Middle frontal gyrus (tissue), 1 donor: ENCODE measurements around the gene TSPAN17.

Experiments used
- DNase-seq: peaks from one replicate; pipeline ENCODE4 v3.0.0-alpha.2; 2015; ENCODE audit warnings: low spot score; ENCODE audit errors: extremely low spot score

The TSPAN17 gene

DNA sequence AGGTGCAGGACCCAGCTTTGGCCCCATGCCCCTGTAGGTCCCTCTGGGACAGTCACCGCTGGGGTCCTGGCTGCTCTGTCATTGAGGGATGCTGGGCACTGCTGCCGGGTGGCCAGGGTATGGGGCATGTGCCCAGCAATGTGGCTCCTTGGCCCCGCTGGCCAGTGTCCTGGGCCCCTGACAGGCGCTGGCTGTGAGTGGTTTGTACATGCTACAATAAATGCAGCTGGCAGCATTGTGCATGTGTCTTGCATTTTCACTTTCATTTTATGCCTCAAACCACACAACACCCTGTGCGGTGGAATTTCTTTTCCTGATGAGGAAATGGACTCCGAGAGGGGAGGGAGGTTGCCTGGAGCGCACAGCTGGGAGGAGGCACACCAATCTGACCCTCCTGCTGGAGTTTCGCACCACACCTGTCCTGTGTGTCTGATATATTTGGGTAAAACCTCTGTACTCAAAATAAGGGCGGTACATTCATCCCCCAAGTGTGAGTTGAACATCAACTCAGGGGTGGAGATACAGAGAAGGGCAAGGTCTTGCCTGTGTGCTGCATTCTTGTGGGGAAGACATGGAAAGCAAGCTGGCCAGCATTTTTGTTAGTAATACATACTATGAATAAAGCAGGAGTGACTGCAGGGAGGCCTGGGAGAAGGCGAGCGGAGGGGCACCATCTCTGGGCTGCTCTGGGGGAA lies 11.7 kb downstream of the TSPAN17 start:
- no peak for DNase-seq

- DNase-seq = no peak
Observed at GRCh38 chr5:176659512-176659839, 12.2 kb downstream of the TSPAN17 start.

- DNase-seq = no peak
Observed at GRCh38 chr5:176659860-176660461, 12.7 kb downstream of the TSPAN17 start.

- no peak for DNase-seq
Observed at GRCh38 chr5:176660530-176660859, 13.2 kb downstream of the TSPAN17 start.

DNA sequence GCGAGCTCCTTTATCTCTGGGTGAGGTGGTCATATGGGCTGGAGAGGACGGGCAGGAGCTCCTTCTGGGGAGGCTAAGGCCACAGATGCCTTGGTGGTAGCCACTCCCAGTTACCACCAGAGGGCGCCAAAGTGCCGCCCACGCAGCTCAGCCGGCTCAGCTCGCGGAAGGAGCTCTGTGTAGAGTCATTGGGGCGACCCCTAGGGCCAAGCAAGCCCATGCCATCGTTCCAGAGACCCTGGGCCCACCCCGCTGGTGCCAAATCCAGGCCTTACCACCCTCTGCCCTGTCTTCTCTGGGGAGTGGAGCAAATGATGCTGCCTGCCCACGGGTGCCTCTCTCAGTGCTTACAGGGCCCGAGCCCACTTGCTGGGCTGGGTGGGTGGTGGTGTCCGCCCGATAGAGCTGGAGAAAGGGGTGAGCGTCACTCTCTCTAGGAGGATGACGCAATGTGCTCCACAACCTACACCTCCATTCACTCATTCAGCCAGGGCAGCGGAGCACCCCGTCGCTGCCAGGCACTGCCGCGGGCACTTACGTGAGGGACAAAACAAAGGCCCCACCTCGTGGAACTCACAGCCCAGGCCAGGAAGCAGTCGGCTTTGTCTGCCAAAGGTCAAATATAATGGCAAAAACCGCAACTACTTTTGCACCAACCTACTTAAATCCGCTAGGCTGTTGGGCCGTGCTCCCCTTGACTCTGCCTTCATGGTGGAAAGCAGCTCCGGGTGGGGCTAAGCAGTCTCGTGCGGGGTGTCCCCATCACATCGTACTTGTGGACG lies 13.8 kb downstream of the TSPAN17 start:
- DNase-seq = peak; percentile 72

GRCh38 chr5:176661676-176662075 lies 14.4 kb downstream of the TSPAN17 start:
- DNase-seq = no peak

DNA sequence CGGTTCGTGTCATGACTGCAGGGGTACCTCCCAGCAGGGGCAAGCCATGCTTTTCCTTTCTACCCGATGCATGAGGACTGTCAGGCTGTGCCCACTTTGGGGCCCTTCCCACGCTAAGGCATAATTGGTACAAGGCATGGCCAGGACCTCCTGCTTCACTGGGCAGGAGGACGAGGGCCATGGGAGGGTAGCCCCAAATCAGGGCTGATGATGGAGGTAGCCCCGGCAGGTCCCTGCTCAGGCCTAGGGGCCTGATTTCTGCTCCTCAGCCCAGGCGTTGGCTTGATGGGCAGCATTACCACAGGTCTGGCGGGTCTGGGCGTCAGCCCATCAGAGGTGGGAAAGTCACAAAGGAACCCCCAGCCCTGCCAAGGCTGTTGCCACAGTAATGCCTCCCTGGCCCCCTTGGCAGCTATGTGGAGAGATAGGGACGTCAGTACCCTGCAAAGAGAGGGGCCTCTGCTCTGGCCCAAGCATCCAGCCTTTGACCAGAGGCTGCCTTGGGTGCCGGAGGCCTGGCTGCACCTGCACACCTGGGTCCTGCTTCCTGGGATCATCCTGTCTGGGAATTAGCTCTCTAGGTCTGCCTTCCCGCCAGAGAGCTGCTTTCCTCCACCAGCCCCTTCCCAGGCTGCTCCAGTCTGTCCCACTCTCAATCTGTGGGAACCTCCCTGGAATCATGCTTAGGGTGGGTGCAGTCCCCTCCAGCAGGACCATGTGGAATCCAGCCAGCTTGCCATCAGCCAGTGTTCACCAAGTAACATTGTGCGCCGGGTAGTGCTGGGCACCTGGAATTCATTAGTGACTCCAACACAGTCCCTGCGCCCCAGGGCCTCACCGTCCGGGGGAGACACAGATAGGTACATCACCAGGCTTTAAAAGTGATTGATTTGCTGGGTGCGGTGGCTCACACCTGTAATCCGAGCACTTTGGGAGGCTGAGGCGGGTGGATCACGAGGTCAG lies 15.4 kb downstream of the TSPAN17 start:
- no peak for DNase-seq

GRCh38 chr5:176663566-176663965 lies 16.3 kb downstream of the TSPAN17 start:
- DNase-seq = no peak

DNA sequence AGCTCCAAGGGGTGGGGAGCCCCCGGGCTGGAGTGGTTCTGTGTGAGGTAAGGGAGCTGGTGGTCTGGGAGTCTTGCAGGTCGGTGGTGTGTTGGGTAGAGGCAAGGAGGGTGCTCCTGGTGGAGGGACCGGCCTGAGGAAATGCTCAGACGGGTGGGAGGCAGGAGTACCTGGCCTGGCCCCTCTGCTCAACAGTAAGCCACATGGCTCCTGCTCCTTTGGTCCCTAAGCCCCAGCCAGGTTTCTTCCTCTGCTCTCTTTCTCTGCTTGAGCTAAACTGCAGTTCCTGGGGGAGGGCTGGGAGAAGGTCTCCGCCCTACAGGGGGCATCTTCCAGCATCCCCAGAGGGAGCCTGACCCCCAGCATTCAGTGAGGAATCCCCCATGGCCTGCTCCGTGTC lies 17.2 kb downstream of the TSPAN17 start:
- DNase-seq = no peak

DNA sequence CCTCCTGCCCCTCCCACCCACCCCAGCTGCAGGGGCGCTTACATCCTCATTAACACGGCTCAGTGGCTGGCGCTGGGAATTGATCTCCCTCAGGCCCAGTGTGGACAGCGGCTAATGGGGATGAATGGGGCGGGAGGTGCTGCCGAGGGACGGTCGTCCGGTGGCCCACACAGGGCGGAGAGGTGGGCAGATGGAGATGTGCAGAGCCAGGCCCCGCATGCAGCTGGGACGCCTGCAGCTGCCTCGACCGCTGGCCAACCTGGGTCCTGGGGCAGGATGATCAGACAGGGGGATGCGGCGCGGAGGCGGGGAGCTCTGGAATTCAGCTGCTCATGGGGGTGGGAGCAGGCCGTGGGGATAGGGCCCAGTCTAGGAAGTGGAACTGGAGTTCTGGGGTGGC lies 17.6 kb downstream of the TSPAN17 start:
- no peak for DNase-seq

- DNase-seq = no peak
Observed at GRCh38 chr5:176665517-176665916, 18.2 kb downstream of the TSPAN17 start.

DNA sequence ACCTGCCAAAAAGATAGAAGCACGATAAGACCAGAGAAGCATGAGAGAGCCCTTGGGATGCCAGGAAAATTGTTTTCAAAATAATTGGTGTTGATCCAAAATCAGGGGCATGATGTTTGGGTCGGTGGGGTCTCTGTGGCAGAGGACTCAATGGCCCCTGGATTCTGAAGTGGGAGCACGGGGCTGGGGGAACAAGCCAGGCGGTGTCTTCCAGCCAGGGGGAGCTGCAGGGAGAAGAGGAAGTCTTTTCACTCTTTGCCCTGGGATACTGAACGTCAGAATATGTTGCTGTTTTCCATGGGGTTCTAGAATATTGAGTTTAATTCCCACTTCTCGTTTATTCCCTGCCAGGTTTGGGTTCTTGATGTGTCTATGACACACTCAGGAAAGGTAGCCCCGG lies 20.4 kb downstream of the TSPAN17 start:
- no peak for DNase-seq

GRCh38 chr5:176670449-176670848 lies 23.2 kb downstream of the TSPAN17 start:
- DNase-seq = no peak

DNA sequence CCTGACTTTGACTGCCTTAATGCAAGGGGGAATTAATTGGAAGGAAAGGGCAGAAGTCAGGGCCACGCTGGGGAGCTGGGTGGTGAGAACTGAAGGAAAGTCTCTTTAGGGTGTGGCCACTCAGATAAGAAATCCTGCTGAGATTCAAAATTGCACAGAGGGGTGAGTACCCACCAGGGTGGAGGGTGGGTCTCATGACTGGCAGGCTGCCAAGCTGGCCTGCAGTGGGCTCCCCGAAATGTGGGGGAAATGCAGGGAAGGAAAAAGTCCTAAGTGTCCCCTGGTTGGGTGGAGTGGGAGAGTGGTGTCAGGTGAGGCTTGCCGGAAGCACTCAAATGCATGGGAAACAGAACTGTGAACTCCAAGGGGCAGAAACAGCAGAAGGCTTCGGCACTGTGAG lies 24.1 kb downstream of the TSPAN17 start:
- no peak for DNase-seq

- no peak for DNase-seq
Observed at GRCh38 chr5:176671890-176672747, 24.8 kb downstream of the TSPAN17 start.

GRCh38 chr5:176673651-176674583 lies 26.6 kb downstream of the TSPAN17 start:
- DNase-seq = no peak

DNA sequence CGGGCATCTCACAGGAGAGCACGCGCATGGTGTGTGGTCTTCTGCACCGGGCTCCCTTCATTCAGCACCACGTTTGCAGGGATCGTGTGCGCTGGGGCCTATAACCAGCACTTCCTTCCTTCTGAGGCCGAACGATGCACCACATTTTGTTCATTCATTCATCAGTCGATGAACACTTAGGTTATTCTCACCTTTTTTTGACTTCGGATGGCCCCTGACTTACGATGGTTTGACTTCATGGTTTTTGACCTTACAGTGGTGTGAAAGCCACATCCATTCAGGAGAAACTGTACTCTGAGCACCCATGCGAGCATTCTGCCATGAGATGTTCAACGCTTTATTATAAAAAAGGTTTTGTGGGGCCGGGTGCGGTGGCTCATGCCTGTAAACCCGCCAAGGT lies 27.5 kb downstream of the TSPAN17 start:
- DNase-seq = no peak

DNA sequence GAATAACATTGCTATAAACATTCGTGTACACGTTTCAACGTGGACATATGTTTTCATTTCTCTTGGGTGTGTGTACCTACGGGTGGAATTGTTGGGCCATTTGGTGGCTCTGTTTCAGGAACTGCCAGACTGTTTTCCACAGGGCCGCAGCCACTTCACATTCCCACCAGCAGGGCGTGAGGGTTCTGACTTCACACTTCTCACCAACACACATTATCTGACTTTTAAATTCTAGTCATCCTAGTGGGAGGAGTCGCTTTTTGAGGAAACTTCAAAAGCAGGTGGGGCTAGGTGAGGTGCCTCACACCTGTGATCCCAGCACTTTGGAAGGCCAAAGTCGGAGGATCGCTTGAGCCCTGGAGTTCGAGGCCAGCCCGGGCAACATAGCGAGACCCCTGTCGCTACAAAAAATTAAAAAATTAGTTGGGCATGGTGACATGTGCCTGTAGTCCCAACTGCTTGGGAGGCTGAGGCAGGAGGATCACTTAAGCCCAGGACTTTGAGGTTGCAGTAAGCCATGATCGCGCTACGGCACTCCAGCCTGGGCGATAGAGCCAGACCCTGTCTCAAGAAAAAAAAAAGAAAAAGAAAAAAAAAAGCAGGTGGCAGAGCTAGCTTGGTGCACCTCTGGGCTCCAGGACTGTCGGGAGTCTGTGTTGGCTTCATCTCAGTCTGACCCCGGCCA lies 28.5 kb downstream of the TSPAN17 start:
- no peak for DNase-seq

DNA sequence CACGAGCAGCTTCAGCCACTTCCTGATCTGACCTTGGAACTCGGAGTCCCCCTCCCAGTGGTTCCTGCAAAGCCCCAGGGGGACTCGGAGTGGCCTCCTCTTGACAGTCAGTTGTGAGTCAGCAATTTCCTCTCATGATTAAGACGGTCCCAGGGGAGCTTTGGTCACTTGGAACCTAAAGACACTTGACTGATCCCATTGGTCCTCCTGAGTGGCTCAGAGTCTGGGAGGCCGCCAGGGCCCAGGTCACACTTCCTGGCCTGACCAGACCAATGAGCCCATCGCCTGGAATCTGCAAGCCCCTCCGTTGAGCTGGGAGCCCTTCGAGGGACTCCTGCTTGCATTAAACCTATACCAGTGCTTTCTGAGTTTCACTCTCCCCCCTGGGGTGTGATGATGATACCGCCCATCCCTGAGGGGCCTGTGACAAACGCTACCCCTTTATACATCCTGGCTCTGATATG lies 29.1 kb downstream of the TSPAN17 start:
- no peak for DNase-seq
